ENCODE results near the gene SNRPD2. TPM values are rescaled to one million over a fixed set of nuclear protein-coding genes. Genes with fewer than 3 reads are reported as not detected.

SNRPD2 gene
- total and polyA plus RNA-seq, 2 of the 8 experiments (the other 6 are each of a cell fraction or from before 2014, with no cell fraction given): 645 to 759 TPM

DNA sequence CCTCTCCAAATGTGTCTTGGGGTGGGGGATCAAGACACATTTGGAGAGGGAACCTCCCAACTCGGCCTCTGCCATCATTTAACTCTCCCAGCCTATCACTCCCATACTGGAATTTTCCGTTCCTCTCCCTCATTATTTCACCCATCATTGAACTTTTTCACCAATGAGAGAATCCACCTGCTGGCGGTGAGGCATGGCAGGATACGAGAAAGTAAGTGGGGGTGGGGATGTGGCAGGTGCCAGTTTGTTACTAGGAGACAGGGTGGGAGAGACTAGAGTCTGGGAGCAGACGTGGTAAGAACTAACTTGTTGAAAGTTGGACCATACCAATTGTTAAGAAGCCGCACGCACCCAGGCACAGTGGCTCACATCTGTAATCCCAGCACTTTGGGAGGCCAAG is 16.8 kb downstream of the SNRPD2 start:
- 79% methylated on average over 7 of the region's 7 CpGs; no CpG with 5 or more reads in 1 of the 2 experiments for WGBS, 2 experiments (ENCODE audit: extremely low coverage in 1 of 2, insufficient coverage in 1 of 2, insufficient read length in 1 of 2, insufficient replicate concordance in 2 of 2, low coverage in 1 of 2, low lambda C conversion rate in 2 of 2, missing lambda C conversion rate in 1 of 2)

More for the DNA sequence above, 16.8 kb downstream of the SNRPD2 start:
- CTCF ChIA-PET (ENCODE audit: partially characterized antibody): interaction anchor here (0.7 to 1.2 kb wide), 2 partner anchors 32 to 253 kb away, joined by 5 to 7 read pairs; no protein-coding TSS in a partner anchor
- H3K9ac ChIP-seq (replicated peaks in 1 of 4; ENCODE audit: extremely low read depth in 1 of 4, low read depth in 3 of 4, low read length in 3 of 4): no peak overlapping the region
- H3K23me2 ChIP-seq (ENCODE audit: low read depth, low read length): peaks cover 18% of the 10 kb centered on the region
- H3K79me2 ChIP-seq (ENCODE audit: control insufficient read depth in 1 of 2, insufficient read depth in 2 of 2, low read length in 2 of 2): no peaks in the 10 kb centered on the region
- H3K4me1 ChIP-seq (replicated peaks in 1 of 4; ENCODE audit: control insufficient read depth in 3 of 4, insufficient read depth in 4 of 4, low read length in 3 of 4): peaks cover 0 to 9% (median 6%) of the 10 kb centered on the region in 4 experiments; a peak in 6 of 7 replicates
- TF ChIP-seq ZNF274 (IDR thresholded peaks at IDR 0.05; ENCODE audit: borderline replicate concordance, extremely low read depth, low read length) (no peak), POLR2A (IDR thresholded peaks at IDR 0.05; ENCODE audit: control extremely low read depth in 1 of 2, low read depth in 2 of 2, low read length in 2 of 2) (no peak), TCF12 (IDR thresholded peaks at IDR 0.05; ENCODE audit: low read depth, low read length) (no peak), KDM5A (IDR thresholded peaks at IDR 0.05; ENCODE audit: low read length) (no peak), JUND (IDR thresholded peaks at IDR 0.05; ENCODE audit: low read length) (no peak), GABPA (IDR thresholded peaks at IDR 0.05; ENCODE audit: borderline replicate concordance, insufficient read depth, low read length) (no peak), POU5F1 (IDR thresholded peaks at IDR 0.05; ENCODE audit: low read depth, low read length) (no peak), CHD2 (IDR thresholded peaks at IDR 0.05; ENCODE audit: low read length) (no peak), SUZ12 (IDR thresholded peaks at IDR 0.05; ENCODE audit: low read length) (no peak), RXRA (IDR thresholded peaks at IDR 0.05; ENCODE audit: insufficient read depth, low read depth, low read length) (no peak)
- no peak overlapping the region for H4K8ac ChIP-seq (ENCODE audit: extremely low read depth, insufficient read depth, low read length)
- no peak overlapping the region for H2BK5ac ChIP-seq (ENCODE audit: low read depth, low read length)
- H3K4me2 ChIP-seq (ENCODE audit: insufficient read depth in 1 of 2, low read depth in 2 of 2, low read length in 2 of 2): no peak overlapping the region
- H2BK15ac ChIP-seq (ENCODE audit: low read length): no peak overlapping the region
- no peak overlapping the region for H2BK20ac ChIP-seq (ENCODE audit: low read length)
- H2BK12ac ChIP-seq (ENCODE audit: low read depth, low read length): no peak overlapping the region
- H4K5ac ChIP-seq (ENCODE audit: insufficient read length, low read depth, low read length): no peak overlapping the region
- H4K91ac ChIP-seq (replicated peaks; ENCODE audit: insufficient read length, low read length): no peak overlapping the region
- H4K20me1 ChIP-seq (replicated peaks in 1 of 2; ENCODE audit: control insufficient read depth in 1 of 2, insufficient read depth in 2 of 2, low read length in 2 of 2): no peaks in the 10 kb centered on the region
- no peak overlapping the region for H2AK5ac ChIP-seq (ENCODE audit: low read depth, low read length)
- POLR2A ChIA-PET (ENCODE audit: partially characterized antibody): interaction anchor here (0.6 to 0.9 kb wide), 2 partner anchors 46 to 93 kb away, joined by 3 to 5 read pairs; no protein-coding TSS in a partner anchor
- H3K14ac ChIP-seq (ENCODE audit: insufficient read length): no peak overlapping the region
- H3K23ac ChIP-seq (ENCODE audit: insufficient read length): no peak overlapping the region
- FAIRE-seq (no peak), DNase-seq (ENCODE audit: low read depth in 1 of 2, low spot score in 2 of 2) (no peak)
- H3K79me1 ChIP-seq (ENCODE audit: low read depth, low read length): no peaks in the 10 kb centered on the region
- H2BK120ac ChIP-seq (replicated peaks; ENCODE audit: low read depth, low read length): no peak overlapping the region
- H3K36me3 ChIP-seq (ENCODE audit: control insufficient read depth in 2 of 4, insufficient read depth in 4 of 4, low read length in 3 of 4): no peaks in the 10 kb centered on the region
- H3K56ac ChIP-seq (replicated peaks; ENCODE audit: insufficient read length, low read depth, low read length): no peak overlapping the region
- no peaks in the 10 kb centered on the region for H3K9me3 ChIP-seq (ENCODE audit: insufficient read depth in 2 of 2, low read depth in 1 of 2, low read length in 1 of 2)
- H3K18ac ChIP-seq (ENCODE audit: extremely low read depth, low read length): no peak overlapping the region
- H2AFZ ChIP-seq (ENCODE audit: low read length): no peak overlapping the region
- H3K4ac ChIP-seq (replicated peaks; ENCODE audit: insufficient read length, low read depth, low read length): no peak overlapping the region
- peaks cover 3 to 19% (median 9%) of the 10 kb centered on the region in 4 experiments; a peak in 6 of 7 replicates for H3K27me3 ChIP-seq (replicated peaks in 1 of 4; ENCODE audit: control insufficient read depth in 3 of 4, extremely low read depth in 1 of 4, insufficient read depth in 3 of 4, low read length in 3 of 4)
- H3K4me3 ChIP-seq (ENCODE audit: extremely low read depth in 1 of 4, insufficient read depth in 2 of 4, low read depth in 3 of 4, low read length in 4 of 4): no peak overlapping the region
- no peak overlapping the region for H3K27ac ChIP-seq (ENCODE audit: low read depth, low read length)

Measured in H1 (cell line).